ENCODE data around the gene CIDEC.

The CIDEC gene

GRCh38 chr3:9843715-9844438 is 36.2 kb downstream of the CIDEC start, which contains the start of gene RPUSD3:
Gene RPUSD3 (minus strand): TSS chr3:9844008. CDS start chr3:9843990, 18 bp downstream.
- peak; percentile 91 for DNase-seq

- no peak for DNase-seq
Measured at GRCh38 chr3:9841015-9841414, 39.0 kb downstream of the CIDEC start.

- no peak for DNase-seq
Measured at GRCh38 chr3:9838856-9839255, 41.2 kb downstream of the CIDEC start.

GRCh38 chr3:9837701-9838582 is 42.1 kb downstream of the CIDEC start:
- no peak for DNase-seq

- no peak for DNase-seq
Measured at GRCh38 chr3:9834520-9835380, 45.3 kb downstream of the CIDEC start.

- DNase-seq, result no peak
Measured at GRCh38 chr3:9833078-9833477, 47.0 kb downstream of the CIDEC start.

GRCh38 chr3:9831253-9831652 is 48.8 kb downstream of the CIDEC start:
- no peak for DNase-seq

- no peak for DNase-seq
Measured at GRCh38 chr3:9828801-9829755, 51.0 kb downstream of the CIDEC start.

GRCh38 chr3:9826815-9827573 is 53.1 kb downstream of the CIDEC start:
- no peak for DNase-seq

- no peak for DNase-seq
Measured at GRCh38 chr3:9825451-9826040, 54.5 kb downstream of the CIDEC start.

- no peak for DNase-seq
Measured at GRCh38 chr3:9820946-9821345, 59.1 kb downstream of the CIDEC start.

- DNase-seq, result no peak
Measured at GRCh38 chr3:9820543-9820942, 59.5 kb downstream of the CIDEC start.

- no peak for DNase-seq
Measured at GRCh38 chr3:9818666-9819335, 61.3 kb downstream of the CIDEC start.

GRCh38 chr3:9817436-9817835 is 62.6 kb downstream of the CIDEC start:
- DNase-seq, result no peak
